Keratinocyte (primary cell): ENCODE data around the gene PTPN5.

ENCODE experiments used
- EZH2 ChIP-seq: IDR thresholded peaks from one replicate; pipeline ENCODE4 v1.6.1; 2012; ENCODE audit warnings: inconsistent platforms, mild to moderate bottlenecking, low read length, moderate library complexity
- TF ChIP-seq, protein P1 (sequence below), 3 experiments: IDR thresholded peaks in 1 of 3; conservative IDR thresholded peaks in 1 of 3; optimal IDR thresholded peaks in 1 of 3; 2 replicates in 2 of 3; 3 replicates in 1 of 3; pipeline versions ENCODE3 to v1.5.1; 2011; ENCODE audit warnings: low read length in 3 of 3, mild to moderate bottlenecking in 3 of 3, moderate library complexity in 2 of 3, control low read depth in 1 of 3, inconsistent platforms in 1 of 3; ENCODE audit not compliant: insufficient read depth in 2 of 3; ENCODE audit errors: extremely low read depth in 1 of 3

DNA sequence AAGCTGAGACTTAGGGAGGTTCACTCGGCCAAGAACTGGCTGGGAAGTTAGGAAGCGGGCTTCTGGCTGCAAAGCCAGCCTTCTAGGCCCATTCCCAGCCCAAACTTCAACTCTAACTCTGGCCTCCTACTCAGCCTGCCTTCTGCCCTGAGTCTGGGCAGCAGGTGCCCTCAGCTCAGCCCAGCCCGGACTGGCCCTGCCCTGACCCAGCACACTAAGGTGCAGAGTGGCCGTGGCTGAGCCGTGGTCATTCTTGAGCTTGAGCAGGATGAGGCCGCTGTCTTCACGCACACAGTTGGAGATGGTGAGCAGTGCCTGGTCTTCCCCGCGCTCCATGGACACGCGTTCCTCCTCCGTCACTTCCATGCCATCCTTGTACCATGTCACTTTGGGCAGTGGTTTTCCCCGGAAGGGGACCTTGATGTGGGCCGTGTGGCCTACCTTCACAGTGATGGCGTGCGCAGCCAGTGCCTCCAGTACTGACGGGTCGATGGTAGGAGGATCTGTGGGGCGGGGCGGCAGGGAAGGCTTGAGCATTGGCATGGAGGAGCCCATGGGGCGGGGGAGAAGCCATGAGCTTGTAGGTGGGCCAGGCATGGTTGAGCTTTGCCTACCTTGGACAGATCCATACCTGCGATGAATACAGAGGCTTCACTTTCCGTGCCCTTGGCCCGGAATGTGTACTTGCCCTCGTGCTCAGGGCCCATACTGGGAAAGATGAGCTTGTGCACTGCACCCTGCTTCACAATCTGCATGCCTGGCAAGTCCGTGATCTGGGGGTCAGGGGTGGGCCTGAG lies 77.8 kb downstream of the PTPN5 start:
- TF ChIP-seq, protein P1, sequence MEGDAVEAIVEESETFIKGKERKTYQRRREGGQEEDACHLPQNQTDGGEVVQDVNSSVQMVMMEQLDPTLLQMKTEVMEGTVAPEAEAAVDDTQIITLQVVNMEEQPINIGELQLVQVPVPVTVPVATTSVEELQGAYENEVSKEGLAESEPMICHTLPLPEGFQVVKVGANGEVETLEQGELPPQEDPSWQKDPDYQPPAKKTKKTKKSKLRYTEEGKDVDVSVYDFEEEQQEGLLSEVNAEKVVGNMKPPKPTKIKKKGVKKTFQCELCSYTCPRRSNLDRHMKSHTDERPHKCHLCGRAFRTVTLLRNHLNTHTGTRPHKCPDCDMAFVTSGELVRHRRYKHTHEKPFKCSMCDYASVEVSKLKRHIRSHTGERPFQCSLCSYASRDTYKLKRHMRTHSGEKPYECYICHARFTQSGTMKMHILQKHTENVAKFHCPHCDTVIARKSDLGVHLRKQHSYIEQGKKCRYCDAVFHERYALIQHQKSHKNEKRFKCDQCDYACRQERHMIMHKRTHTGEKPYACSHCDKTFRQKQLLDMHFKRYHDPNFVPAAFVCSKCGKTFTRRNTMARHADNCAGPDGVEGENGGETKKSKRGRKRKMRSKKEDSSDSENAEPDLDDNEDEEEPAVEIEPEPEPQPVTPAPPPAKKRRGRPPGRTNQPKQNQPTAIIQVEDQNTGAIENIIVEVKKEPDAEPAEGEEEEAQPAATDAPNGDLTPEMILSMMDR (optimal IDR thresholded peaks at IDR 0.05 in 1 of 3, IDR thresholded peaks at IDR 0.05 in 1 of 3, conservative IDR thresholded peaks at IDR 0.05 in 1 of 3; ENCODE audit: extremely low read depth in 1 of 3, insufficient read depth in 2 of 3, low read length in 3 of 3), result no peak
- TF ChIP-seq EZH2, result no peak
